ENCODE results near the gene CENPO.

The CENPO gene

DNA sequence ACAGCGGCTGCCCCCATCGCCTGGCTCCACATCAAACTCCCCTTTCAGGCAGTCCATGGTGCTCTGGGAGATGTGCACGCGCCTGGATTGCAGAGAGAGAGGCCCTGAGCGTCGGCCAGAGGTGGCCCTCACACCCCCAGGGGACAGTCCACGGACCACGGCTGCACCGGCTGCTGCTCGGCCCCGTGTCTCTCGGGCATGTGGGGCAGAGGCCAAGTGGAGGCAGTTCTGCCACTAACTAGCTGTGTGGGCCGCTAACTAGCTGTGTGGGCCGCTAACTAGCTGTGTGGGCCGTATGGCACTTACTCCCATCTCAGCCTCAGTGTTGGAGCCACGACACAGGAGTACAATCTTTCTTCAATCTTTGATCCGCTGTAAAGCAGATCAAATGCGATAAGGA is 45.3 kb downstream of the CENPO start:
- DNase-seq (ENCODE audit: low spot score), result no peak

DNA sequence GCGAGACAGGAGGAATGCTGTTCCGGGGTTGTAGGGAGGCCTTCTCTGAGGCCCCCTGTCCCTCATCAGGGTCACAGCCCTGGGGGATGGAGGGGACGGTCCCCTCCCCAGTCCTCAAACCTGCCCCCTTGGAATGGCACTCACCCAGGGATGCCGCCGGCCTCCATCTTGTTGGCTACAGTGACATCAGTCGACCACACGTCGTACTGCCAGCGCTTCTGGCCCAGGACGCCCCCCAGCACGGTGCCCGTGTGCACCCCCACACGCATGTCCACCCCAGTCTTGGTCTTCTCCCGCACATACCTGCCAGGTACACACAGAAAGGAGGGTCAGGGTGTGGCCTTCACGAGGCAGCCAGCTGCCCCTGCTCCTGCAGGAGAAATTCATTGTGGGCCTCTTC is 46.5 kb downstream of the CENPO start:
- no peak for DNase-seq (ENCODE audit: low spot score)

DNA sequence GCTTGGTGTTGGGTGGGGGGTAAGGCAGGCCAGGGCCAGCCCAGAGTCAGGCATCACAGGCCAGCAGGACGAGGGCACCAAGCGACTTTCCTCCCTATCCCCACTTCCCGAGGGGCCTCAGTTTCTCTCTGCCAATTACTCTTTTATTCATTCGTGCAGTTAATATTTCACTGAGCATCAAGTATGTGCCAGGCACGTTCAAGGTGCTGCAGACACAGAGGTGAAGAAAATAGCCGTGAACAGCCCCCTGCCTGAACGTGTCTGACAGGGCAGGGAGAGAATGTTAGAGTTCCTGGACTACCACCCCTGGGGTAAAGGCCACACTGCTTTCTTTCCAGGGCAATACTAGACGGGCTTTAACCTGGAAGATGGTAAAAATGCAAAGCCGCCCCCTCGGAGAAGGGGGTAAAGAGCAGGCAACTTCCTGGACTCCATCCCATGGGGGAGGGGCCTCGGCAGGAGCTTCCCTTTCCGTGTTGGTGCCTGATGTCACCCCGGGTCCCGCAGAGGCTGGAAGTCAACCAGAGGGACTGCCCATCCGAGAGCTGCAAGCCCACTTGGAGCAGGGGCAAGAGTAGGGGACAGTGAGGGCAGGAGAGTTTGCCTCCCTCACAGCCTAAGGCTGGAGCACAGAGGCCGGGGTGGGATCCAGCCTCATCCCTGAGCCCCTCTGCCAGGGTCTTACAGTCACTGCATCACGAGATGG is 47.1 kb downstream of the CENPO start:
- DNase-seq (ENCODE audit: low spot score), result no peak

DNA sequence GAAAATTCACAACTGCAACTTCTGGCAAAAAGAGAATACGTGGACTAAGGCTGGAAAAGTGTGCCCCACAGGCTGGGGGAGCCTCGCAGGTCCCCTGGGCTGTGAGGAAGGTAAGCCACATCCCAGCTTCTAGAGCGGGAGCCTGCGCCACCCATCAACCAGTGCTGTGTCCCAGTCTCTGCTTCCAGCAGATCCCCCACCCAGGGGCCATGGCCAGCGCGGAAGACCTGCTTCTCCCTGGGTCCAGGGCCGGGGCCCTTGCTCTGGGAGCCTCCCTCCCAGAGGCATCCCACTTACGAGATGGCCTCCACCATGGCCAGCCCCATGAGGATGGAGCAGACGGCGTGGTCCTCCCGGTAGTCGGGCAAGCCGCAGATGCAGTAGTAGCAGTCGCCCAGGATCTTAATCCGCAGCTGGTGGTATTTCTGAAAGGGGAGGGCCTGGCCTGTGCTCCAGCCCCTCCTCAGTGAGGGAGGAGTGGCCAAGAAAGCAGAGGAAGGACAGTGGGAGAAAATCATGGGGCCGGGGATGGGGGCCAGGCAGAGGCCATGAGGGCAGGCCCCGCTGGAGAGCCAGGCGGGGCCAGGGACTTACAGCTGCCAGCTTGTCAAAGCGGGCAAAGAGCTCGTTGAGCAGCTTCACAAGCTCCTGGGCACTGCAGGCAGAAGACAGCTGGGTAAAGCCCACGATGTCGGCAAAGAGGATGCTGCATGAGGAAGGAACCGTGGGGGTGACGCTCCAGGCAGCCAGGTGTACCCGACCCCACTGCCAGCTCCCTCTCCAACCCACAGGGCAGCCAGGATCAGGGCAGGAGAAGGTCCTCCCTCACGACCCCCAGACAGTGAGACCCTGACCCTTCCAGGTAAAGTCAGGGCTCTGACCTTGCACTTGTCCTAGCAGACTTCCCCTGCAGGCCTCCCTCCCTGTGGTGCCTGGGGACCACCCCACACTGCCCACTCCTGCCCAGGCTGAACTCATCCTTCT is 48.0 kb downstream of the CENPO start:
- DNase-seq (ENCODE audit: low spot score), result no peak

DNA sequence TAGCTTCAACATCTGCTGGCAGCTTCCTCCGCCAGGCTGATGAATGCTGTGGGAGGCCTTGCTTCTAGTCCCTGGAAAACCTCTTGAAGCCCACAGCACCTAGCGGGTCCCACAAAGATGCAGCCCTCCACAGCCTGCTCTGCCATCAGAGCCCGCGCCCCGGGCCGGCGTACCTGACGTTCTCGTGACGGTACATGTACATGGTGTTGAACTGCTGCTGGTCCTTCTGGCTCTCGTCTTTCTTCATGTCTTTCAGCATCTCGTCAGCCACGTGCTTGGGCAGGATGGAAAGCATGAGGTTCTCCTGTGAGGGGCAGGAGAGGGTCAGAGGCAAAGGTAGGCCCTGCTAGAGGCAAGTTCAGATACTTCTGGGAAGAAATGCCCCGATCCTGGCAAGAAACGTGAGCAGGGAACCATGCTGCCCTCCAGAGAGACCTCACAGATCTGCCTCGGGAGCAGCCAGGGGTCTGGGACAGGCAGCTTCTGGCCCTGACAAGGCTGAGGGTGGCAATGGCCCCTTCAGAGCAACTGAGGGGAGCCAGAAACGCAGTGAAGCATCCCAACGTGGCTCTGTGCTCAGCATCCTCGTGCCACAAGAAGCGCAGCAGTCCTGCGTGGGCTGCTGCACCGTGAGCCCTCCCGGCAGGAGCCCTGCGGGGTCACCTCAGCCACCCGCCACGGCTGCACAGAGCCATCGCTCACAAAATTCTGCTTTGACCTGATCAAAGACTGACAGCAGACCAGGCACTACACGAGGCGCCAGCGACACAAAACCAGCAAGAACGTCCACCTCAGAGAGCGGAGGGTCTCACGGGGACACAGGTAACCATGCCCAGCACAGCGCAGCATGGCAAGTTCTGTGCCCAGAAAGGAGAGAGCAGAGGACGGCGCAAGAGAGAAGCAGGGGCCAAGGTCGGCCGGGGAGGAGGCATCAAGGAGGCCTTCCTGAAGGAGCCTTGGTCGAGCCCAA is 49.1 kb downstream of the CENPO start:
- DNase-seq (ENCODE audit: low spot score), result no peak

DNA sequence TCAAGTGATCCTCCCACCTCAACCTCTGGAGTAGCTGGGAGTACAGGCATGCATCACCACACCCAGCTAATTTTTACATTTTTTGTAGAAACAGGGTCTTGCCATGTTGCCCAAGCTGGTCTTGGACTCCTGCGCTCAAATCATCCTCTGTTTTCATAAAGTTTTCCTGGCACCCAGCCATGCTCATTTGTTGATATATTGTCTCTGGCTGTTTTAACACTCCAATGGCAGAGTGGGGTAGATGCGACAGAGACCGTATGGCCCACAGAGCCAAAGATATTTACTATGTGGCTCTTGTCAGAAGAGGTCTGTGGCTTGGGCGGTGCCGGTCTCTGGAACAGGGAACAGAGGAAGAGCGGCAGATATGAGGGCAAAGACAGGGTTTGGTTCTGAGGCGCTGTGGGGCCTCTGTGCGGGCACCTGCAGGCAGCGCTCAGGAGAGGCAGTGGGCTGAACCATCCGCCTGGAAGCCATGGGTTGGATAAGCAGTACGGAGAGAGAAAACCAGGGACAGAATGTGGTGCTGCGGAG is 50.2 kb downstream of the CENPO start:
- no peak for DNase-seq (ENCODE audit: low spot score)

DNA sequence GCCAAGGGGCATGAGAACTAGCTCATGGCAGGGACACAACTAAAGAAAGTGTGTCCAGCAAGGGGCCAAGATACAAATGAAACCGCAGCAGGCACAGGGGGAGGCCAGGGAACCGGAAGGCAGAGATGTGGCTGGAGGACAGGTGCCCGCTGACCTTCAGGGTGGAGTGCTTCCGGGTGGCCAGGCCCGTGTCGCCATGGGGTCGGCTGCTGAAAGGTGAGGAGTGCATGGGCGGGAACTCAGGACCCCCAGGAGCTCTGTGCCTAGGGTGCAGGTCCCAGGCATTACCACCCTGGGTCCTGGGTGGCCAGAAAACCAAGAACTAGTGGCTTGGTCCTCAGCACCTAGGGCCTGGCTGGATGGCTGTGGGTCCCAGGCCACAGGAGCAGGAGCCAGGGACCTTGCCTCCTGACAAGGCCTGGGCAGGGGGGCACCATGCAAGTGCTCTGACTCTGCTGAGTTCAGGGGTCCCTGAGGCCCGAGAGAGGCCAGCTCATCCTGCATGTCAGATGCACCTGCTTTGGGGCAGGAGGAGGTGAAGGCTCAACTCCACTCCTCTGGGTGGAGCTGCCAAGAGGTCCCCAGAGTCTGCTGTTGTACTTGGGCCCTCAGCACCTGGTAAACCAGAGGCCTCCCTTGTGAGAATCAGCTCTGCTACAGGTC is 50.9 kb downstream of the CENPO start:
- DNase-seq (ENCODE audit: low spot score), result no peak

DNA sequence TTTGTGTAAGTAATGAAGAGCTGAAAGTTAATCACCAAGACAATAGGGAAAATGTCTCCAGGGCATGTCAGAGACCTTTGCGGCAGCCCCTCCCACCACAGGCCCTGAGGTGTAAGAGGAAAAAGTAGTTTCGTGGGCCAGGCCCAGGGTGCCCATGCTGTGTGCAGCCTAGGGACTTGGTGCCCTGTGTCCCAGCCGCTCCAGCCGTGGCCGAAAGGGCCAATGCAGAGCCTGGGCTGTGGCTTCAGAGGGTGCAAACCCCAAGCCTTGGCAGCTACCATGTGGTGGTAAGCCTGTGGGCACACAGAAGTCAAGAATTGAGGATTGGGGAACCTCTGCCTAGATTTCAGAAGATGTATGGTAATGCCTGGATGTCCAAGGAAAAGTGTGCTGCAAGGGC is 52.5 kb downstream of the CENPO start:
- DNase-seq (ENCODE audit: low spot score), result no peak

DNA sequence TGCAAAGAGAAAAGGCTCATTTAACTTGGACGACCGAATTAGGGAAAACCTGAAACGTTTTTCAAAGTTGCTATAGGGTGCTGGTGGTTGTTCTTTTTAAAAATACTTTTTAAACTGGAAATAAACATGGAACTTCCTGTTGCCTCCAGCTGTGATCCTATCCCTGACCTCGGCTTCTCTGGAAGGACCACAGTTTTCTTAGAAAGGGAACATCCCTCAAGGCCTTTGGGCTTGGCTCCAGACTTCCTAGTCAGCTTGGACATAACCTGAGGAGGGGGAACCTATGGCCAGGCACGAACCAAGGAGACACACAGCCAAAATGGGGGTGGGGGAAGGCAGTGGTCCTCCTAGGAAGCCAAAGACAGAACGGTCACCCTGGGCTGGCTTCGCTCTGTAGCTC is 57.7 kb downstream of the CENPO start:
- no peak for DNase-seq (ENCODE audit: low spot score)

DNA sequence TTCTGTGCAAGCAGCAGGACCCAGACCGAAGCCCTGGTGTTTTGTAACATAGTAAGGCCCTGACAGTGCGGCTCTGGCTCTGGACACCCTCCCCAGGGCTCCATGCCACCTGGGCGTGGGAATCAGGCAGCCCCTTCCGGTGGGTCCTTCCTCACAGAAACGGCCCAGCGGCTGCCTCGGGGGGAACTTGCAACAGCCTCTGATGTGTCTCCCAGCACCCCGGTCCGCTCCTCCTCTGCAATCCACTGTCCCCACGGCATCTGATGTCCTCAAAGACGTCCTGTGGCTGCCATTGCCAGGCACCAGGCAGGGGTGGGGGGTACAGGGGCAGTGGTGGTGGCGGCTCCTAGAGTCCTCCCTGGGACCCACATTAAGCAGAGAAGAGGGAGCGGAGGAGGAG is 58.8 kb downstream of the CENPO start:
- no peak for DNase-seq (ENCODE audit: low spot score)

DNA sequence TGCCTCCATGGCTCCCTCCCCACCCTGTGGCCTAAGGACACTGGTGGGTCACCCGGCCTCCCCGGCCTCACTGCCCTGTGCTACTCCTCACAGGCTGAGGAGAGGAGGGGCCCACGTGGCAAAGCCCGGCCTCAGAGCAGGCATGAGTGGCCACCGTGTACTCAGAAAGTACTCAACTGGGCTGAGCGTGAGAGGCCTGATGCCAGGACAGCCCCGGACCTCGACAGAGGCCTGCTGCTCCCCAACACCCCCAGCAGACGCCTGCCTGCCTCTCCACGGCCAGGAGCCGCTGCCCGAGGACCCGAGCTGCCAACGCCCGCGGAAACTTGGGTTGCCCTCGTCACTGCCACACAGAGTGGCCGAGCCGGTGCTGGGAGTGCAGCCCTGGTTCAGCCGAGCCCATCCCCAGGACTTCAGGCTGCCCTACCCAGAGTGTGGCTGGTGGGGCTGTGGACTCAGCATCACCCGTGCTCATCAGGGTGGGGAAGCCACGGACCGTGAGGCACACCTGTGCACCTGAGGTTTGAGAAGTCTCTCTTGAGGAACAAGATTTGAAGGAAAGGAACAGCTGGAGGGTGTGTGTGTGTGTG is 59.3 kb downstream of the CENPO start:
- no peak for DNase-seq (ENCODE audit: low spot score)

DNA sequence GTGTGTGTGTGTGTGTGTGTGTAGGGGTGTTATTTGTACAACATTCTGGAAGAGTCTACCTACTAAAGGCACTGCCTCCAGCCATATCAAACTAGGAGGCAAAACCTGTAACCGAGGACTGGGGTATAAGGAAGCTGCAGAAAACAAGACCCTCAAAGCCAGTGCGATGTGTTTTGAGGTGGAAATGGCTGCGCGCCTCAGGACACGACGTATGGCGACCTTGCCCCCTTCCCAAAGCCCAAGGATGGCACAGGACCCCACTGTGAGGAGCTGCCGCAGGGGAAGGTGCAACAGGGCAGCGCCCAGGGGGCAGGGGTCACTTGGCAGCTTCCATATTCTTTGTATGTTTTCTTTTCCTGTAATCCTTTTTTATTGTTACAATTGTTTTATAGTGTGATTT is 59.8 kb downstream of the CENPO start:
- DNase-seq (ENCODE audit: low spot score), result no peak

DNA sequence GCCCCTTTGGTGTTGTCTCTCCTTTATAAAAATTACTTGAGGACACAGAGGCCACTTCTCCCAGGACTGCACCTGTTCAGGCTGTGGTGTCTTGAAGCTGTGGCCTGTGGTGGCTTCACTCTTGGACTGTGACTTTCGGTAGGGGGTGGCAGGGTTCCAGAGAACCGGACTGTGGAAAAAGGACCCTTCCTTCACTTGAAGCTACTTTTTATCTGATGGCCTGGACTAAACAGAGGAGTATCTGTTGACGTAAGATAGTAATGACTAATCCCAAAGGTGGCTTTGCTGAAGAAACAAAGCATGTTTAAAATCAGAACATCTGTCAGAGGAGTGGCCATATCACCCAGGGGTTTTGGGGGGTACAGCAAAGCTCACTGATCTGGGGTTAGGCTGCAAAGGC is 60.8 kb downstream of the CENPO start:
- no peak for DNase-seq (ENCODE audit: low spot score)

DNA sequence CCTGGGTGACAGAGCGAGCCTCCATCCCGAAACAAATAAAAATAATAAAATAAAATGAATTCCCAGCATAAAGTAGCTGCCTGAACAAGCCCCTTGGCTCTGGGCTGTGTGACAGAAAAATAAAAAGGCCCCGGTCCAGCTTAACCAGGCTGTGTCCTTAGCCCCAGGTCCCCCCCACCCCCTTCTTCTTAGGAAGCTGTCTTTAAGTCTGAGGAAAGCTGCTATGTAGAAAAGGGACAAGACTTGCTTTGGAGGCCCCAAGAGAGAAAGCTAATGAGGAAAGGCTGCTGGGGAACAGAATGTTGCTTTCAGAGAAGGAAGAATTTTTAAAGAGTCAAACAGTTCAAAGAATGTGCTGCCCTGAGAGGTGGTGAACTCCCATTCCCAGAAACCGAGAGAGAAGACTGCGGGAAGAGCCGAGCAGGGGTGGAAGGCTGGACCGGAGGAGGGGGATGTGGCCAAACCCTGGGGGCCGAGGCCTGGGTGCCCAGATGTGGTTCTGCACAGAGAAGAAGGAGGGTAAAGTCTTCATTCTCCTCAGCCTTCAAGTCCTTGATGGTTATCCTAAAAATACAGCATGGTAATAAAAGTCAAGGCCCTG is 61.9 kb downstream of the CENPO start:
- DNase-seq (ENCODE audit: low spot score), result no peak

DNA sequence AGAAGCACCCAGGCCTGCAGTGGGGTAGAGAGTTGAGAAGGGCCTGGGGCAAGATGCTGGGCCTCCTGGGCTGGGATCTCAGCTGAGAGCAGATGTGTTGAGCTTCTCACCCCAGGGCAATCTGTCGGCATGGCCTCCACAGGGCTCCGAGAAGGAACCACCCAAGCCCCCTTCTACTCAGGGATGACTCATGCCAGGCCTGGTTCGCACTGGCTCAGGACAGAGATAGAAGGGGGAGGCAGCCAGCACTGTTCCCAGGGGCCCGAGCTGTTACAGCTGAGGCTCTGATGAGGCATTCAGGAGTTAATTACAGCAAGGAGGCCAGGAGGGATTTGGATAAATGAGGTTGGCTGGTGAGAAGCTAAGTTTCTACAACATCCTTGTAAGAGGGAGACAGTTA is 62.5 kb downstream of the CENPO start:
- DNase-seq (ENCODE audit: low spot score), result no peak

DNA sequence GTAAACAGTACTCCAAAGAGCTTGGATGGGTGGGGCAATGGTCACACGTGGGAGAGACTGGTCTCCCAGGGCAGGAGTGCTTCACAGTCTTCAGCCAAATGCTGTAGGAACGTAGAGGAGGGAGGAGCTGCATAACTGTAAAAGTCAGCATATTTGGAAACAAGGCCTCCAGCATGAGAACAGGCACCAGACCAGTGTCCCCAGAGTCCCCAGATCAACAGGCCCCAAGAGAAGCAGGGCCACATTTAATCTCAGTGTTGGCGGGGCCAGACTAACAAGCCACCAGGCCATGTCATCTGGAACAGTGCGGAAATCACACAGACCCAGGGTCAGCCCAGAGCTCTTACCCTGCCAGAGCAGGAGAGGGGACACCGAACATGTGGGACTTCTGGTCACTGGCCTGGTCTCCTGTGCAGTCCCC is 63.6 kb downstream of the CENPO start:
- DNase-seq (ENCODE audit: low spot score), result no peak

DNA sequence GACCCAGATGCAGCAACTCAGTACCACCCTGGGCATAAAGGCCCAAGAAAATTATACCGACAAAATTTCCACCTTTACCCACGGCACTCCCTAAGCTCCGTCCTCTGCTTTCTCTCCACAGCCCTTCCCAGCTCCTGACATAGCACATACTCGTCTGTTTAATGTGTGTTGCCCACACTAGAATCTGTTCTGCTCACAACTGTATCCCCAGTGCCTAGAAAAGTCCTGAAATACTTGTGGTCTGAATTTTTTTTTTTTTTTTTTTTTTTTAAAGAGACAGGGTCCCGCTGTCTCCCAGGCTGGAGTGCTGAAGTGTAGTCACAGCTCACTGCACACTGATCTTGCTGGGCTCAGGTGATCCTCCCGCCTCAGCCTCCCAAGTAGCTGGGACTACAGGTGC is 64.5 kb downstream of the CENPO start:
- no peak for DNase-seq (ENCODE audit: low spot score)

DNA sequence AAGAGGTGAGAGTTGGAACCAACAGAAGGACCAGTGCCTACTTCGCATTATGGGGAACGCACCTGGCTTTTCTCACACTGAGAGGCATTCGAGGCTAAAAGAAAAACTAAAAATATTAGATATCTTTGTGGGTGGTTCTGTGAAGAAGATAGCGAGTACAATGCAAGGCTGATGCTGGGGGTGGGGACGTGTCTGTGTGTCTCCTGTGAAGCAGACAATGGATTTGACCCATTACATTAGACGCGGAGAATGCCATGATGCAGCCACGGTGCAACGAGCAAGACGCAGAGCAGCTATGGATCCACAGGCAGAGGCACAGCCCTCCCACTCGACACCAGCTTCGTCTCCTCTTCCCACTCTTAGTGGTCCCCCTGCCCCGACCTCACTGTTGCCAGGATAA is 65.8 kb downstream of the CENPO start:
- DNase-seq (ENCODE audit: low spot score), result no peak

DNA sequence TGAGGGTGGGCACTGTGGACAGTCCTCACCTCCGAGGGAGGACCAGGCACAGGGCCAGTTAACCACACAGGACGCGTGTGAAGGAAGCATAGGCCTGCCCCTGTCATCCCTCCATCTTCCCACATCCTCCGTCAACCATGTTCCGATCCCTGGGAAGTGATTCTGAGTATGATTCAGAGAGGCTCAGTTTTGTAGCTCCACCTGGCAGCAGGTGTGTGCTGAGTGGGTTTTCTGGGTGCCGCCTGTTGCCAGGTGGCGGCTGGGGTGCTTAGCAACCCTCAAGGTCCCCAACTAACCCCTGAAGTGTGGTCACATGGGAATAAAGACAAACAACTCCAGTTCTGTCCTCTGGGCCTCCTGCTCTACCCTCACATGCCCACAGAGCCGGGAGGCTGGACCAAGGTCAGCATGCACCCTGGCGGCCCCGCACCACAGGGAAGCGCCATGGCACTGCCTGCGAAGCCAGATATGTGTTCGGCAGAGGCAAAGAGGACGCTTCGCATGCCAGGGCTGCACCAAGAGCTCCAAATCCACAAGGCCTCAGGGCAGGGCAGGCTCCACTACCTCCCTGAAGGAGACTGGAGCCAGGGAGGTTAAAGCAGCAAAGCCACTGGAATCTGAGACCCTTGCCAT is 66.9 kb downstream of the CENPO start:
- no peak for DNase-seq (ENCODE audit: low spot score)

DNA sequence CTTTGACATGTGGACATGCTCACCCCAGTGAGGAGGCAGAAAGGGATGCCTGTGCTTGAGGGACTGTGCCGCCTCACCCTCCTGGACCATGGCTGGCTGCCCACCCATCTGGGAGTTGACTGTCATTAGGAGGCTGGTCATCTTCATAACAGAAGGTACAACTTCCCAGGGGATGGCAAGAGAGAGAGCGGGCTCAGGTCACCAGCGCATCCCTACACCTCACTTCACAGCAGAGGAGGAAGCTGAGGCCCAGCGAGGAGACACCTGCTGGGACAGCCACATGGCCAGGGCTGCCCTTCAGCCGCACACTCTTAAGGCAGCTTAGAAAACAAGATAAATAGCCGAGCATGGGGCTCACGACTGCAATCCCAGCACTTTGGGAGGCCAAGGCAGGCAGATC is 67.4 kb downstream of the CENPO start:
- DNase-seq (ENCODE audit: low spot score), result no peak
